ENCODE measurements around the gene PRDM10. TPM values are rescaled to one million over a fixed set of nuclear protein-coding genes. Genes with fewer than 3 reads are reported as not detected.

Gene PRDM10
- total RNA-seq, 4 donors from 2014 or later, result 5.1 to 8.6 (median 7.6) TPM

- no peaks in the 10 kb centered on the region for H3K9me3 ChIP-seq
- H3K36me3 ChIP-seq, result peaks cover 2 to 40% (median 26%) of the 10 kb centered on the region in 4 donors
- no peak for TF ChIP-seq POLR2AphosphoS5 (IDR thresholded peaks at IDR 0.05)
- no peak for TF ChIP-seq CTCF (IDR thresholded peaks at IDR 0.05)
- TF ChIP-seq EP300 (IDR thresholded peaks at IDR 0.05), result no peak
- no peak for TF ChIP-seq POLR2A (IDR thresholded peaks at IDR 0.05; ENCODE audit: low read depth)
- 85% methylated on average over 5 of the region's 5 CpGs for WGBS
- no peaks in the 10 kb centered on the region for H3K27me3 ChIP-seq
- no peaks in the 10 kb centered on the region for H3K4me1 ChIP-seq
- intact Hi-C loops (cut with DNase I), result no loop called here
- H3K27ac ChIP-seq (replicated peaks in 1 of 4), result no peak overlapping the region
- H3K4me3 ChIP-seq, result no peak overlapping the region
- no peak for DNase-seq (ENCODE audit: extremely low spot score)
Measured at GRCh38 chr11:129938764-129939163, 63.9 kb downstream of the PRDM10 start.

GRCh38 chr11:129937592-129938238, 64.9 kb downstream of the PRDM10 start:
- Histone ChIP-seq H3K27ac (replicated peaks in 1 of 4) (no peak overlapping the region), H3K36me3 (peaks cover 0 to 30% (median 26%) of the 10 kb centered on the region in 4 donors), H3K9me3 (no peaks in the 10 kb centered on the region), H3K27me3 (no peaks in the 10 kb centered on the region), H3K4me3 (no peak overlapping the region), H3K4me1 (peaks cover 0 to 1% (median 0%) of the 10 kb centered on the region in 4 donors)
- DNase-seq (ENCODE audit: extremely low spot score), result no peak
- TF ChIP-seq CTCF (IDR thresholded peaks at IDR 0.05), result no peak
- TF ChIP-seq POLR2AphosphoS5 (IDR thresholded peaks at IDR 0.05), result no peak
- TF ChIP-seq POLR2A (IDR thresholded peaks at IDR 0.05; ENCODE audit: low read depth), result no peak
- no peak for TF ChIP-seq EP300 (IDR thresholded peaks at IDR 0.05)
- WGBS, result 90% methylated on average over 4 of the region's 4 CpGs
- intact Hi-C loops (cut with DNase I), result no loop called here

- H3K9me3 ChIP-seq, result no peaks in the 10 kb centered on the region
- WGBS, result 92% methylated on average over 3 of the region's 3 CpGs
- no peak overlapping the region for H3K27ac ChIP-seq (replicated peaks in 1 of 4)
- intact Hi-C loops (cut with DNase I), result no loop called here
- H3K27me3 ChIP-seq, result no peaks in the 10 kb centered on the region
- TF ChIP-seq POLR2AphosphoS5 (IDR thresholded peaks at IDR 0.05) (no peak), CTCF (IDR thresholded peaks at IDR 0.05) (no peak), EP300 (IDR thresholded peaks at IDR 0.05) (no peak), POLR2A (IDR thresholded peaks at IDR 0.05; ENCODE audit: low read depth) (no peak)
- H3K4me3 ChIP-seq, result no peak overlapping the region
- peaks cover 5 to 21% (median 20%) of the 10 kb centered on the region in 4 donors for H3K36me3 ChIP-seq
- no peak for DNase-seq (ENCODE audit: extremely low spot score)
- H3K4me1 ChIP-seq, result peaks cover 0 to 5% (median 0%) of the 10 kb centered on the region in 4 donors
Measured at GRCh38 chr11:129935723-129936122, 66.9 kb downstream of the PRDM10 start.

GRCh38 chr11:129933891-129934290, 68.7 kb downstream of the PRDM10 start:
- H3K27me3 ChIP-seq, result no peaks in the 10 kb centered on the region
- TF ChIP-seq POLR2AphosphoS5 (IDR thresholded peaks at IDR 0.05), result no peak
- no peak for TF ChIP-seq CTCF (IDR thresholded peaks at IDR 0.05)
- no peak for TF ChIP-seq POLR2A (IDR thresholded peaks at IDR 0.05; ENCODE audit: low read depth)
- no peak for TF ChIP-seq EP300 (IDR thresholded peaks at IDR 0.05)
- H3K27ac ChIP-seq (replicated peaks in 1 of 4), result no peak overlapping the region
- H3K4me3 ChIP-seq, result no peak overlapping the region
- WGBS, result 89% methylated on average over 9 of the region's 9 CpGs
- H3K36me3 ChIP-seq, result peaks cover 9 to 39% (median 34%) of the 10 kb centered on the region in 4 donors
- H3K9me3 ChIP-seq, result no peaks in the 10 kb centered on the region
- peaks cover 0 to 5% (median 0%) of the 10 kb centered on the region in 4 donors for H3K4me1 ChIP-seq
- intact Hi-C loops (cut with DNase I), result no loop called here
- DNase-seq (ENCODE audit: extremely low spot score), result no peak
